Mucosa of rectum (tissue), 2 donors: ENCODE results near the gene C1RL.
A peak's percentile ranks its signal among the peaks of the same experiment; 100 is the strongest.

Experiments
- H3K27ac ChIP-seq, 2 donors: one replicate each; pipeline ENCODE4 v1.7.0; 2013; ENCODE audit warnings: inconsistent platforms in 2 of 2, low read depth in 2 of 2, low read length in 2 of 2
- H3K27me3 ChIP-seq, 2 donors: one replicate each; pipeline ENCODE4 v1.7.0; 2013; ENCODE audit warnings: low read length in 2 of 2; ENCODE audit not compliant: control insufficient read depth in 2 of 2, insufficient read depth in 2 of 2
- H3K36me3 ChIP-seq, 2 donors: one replicate each; pipeline ENCODE4 v1.7.0; 2013; ENCODE audit warnings: low read length in 2 of 2; ENCODE audit not compliant: control insufficient read depth in 2 of 2, insufficient read depth in 2 of 2
- H3K4me1 ChIP-seq, 2 donors: one replicate each; pipeline ENCODE4 v1.7.0; 2013; ENCODE audit warnings: low read length in 2 of 2, mild to moderate bottlenecking in 1 of 2; ENCODE audit not compliant: control insufficient read depth in 2 of 2, insufficient read depth in 2 of 2
- H3K4me3 ChIP-seq, 2 donors: one replicate each; pipeline ENCODE4 v1.7.0; 2013; ENCODE audit warnings: low read length in 2 of 2
- H3K9ac ChIP-seq, 2 donors: one replicate each; pipeline ENCODE4 v1.7.0; 2013; ENCODE audit warnings: low read length in 2 of 2, low read depth in 1 of 2, mild to moderate bottlenecking in 1 of 2
- H3K9me3 ChIP-seq, 2 donors: one replicate each; pipeline ENCODE4 v1.7.0; 2013; ENCODE audit warnings: low read length in 2 of 2; ENCODE audit not compliant: control insufficient read depth in 2 of 2
- donor health status: healthy.
- donor health status: Normal muscosa, but diverticular disease.

Gene C1RL

GRCh38 chr12:7081037-7081436, 28.0 kb downstream of the C1RL start:
- H3K27ac ChIP-seq: no peak overlapping the region
- H3K9ac ChIP-seq: no peak overlapping the region
- no peaks in the 10 kb centered on the region for H3K27me3 ChIP-seq
- peaks cover 3 to 4% of the 10 kb centered on the region in 2 donors for H3K36me3 ChIP-seq
- H3K4me3 ChIP-seq: no peak overlapping the region
- no peaks in the 10 kb centered on the region for H3K9me3 ChIP-seq
- H3K4me1 ChIP-seq: no peaks in the 10 kb centered on the region

GRCh38 chr12:7079826-7080125, 29.2 kb downstream of the C1RL start:
- peaks cover 3% of the 10 kb centered on the region in 2 donors for H3K36me3 ChIP-seq
- H3K27me3 ChIP-seq: no peaks in the 10 kb centered on the region
- peak overlapping the region in 1 of 2 donors; percentile 66 for H3K27ac ChIP-seq
- no peak overlapping the region for H3K4me3 ChIP-seq
- H3K4me1 ChIP-seq: no peaks in the 10 kb centered on the region
- no peaks in the 10 kb centered on the region for H3K9me3 ChIP-seq
- H3K9ac ChIP-seq: no peak overlapping the region

DNA sequence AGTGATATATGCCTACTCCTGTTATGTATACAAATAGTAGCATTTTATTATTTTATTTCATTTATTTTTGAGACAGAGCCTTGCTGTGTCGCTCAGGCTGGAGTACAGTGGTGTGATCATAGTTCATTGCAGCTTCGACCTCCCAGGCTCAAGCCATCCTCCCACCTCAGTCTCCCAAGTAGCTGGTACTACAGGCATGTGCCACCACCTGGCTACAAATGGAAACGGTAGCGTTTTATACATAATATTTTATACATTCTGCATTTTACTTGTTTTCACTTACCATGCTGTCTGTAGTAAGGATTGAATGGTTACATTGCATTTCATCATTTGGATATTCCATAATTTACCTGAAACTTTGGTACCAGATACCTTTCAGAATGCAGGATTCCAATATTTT, 30.9 kb downstream of the C1RL start:
- H3K27ac ChIP-seq: no peak overlapping the region
- H3K27me3 ChIP-seq: no peaks in the 10 kb centered on the region
- no peaks in the 10 kb centered on the region for H3K4me1 ChIP-seq
- no peak overlapping the region for H3K9ac ChIP-seq
- H3K4me3 ChIP-seq: no peak overlapping the region
- peaks cover 0 to 3% of the 10 kb centered on the region in 2 donors for H3K36me3 ChIP-seq
- H3K9me3 ChIP-seq: no peaks in the 10 kb centered on the region

GRCh38 chr12:7076493-7076892, 32.5 kb downstream of the C1RL start:
- Histone ChIP-seq H3K4me3 (no peak overlapping the region), H3K27ac (no peak overlapping the region), H3K27me3 (peaks cover 0 to 5% of the 10 kb centered on the region in 2 donors), H3K36me3 (peaks cover 0 to 3% of the 10 kb centered on the region in 2 donors), H3K9me3 (no peaks in the 10 kb centered on the region), H3K9ac (no peak overlapping the region), H3K4me1 (no peaks in the 10 kb centered on the region)

DNA sequence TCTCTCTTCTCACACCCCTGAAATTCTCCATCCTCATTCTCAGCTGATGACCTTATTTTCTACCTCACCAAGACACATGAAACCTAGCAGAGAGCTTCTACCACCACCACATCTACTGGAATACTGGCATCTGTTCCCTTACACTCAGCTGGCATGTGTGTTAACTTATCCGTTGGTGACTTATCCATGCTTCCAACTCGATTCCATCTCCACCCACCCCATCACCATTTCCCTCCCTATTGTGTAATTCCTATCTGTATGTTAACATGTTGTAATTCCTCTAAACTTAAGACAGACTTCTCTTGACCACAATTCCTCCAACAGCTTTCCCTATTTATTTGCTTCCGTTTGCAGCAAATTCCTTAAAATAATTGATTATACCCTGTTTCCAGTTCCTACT, 33.1 kb downstream of the C1RL start:
- Histone ChIP-seq H3K9ac (no peak overlapping the region), H3K4me3 (no peak overlapping the region), H3K36me3 (peaks cover 0 to 3% of the 10 kb centered on the region in 2 donors), H3K9me3 (no peaks in the 10 kb centered on the region), H3K27ac (no peak overlapping the region), H3K27me3 (peaks cover 0 to 5% of the 10 kb centered on the region in 2 donors), H3K4me1 (no peaks in the 10 kb centered on the region)

GRCh38 chr12:7075518-7075917, 33.5 kb downstream of the C1RL start:
- Histone ChIP-seq H3K36me3 (no peaks in the 10 kb centered on the region), H3K4me1 (no peaks in the 10 kb centered on the region), H3K27ac (no peak overlapping the region), H3K27me3 (peaks cover 0 to 5% of the 10 kb centered on the region in 2 donors), H3K4me3 (no peak overlapping the region), H3K9me3 (no peaks in the 10 kb centered on the region), H3K9ac (no peak overlapping the region)

- no peaks in the 10 kb centered on the region for H3K4me1 ChIP-seq
- H3K27ac ChIP-seq: no peak overlapping the region
- no peak overlapping the region for H3K9ac ChIP-seq
- no peaks in the 10 kb centered on the region for H3K9me3 ChIP-seq
- no peak overlapping the region for H3K4me3 ChIP-seq
- no peaks in the 10 kb centered on the region for H3K36me3 ChIP-seq
- H3K27me3 ChIP-seq: peaks cover 0 to 5% of the 10 kb centered on the region in 2 donors
Measured at GRCh38 chr12:7073946-7074345, 35.1 kb downstream of the C1RL start.

- no peaks in the 10 kb centered on the region for H3K4me1 ChIP-seq
- no peak overlapping the region for H3K4me3 ChIP-seq
- no peaks in the 10 kb centered on the region for H3K36me3 ChIP-seq
- H3K27ac ChIP-seq: no peak overlapping the region
- H3K9me3 ChIP-seq: no peaks in the 10 kb centered on the region
- H3K27me3 ChIP-seq: peaks cover 0 to 5% of the 10 kb centered on the region in 2 donors
- H3K9ac ChIP-seq: no peak overlapping the region
Measured at GRCh38 chr12:7072554-7072953, 36.5 kb downstream of the C1RL start.

- no peaks in the 10 kb centered on the region for H3K9me3 ChIP-seq
- H3K4me3 ChIP-seq: no peak overlapping the region
- no peak overlapping the region for H3K27ac ChIP-seq
- H3K4me1 ChIP-seq: no peaks in the 10 kb centered on the region
- no peaks in the 10 kb centered on the region for H3K36me3 ChIP-seq
- peaks cover 0 to 5% of the 10 kb centered on the region in 2 donors for H3K27me3 ChIP-seq
- no peak overlapping the region for H3K9ac ChIP-seq
Measured at GRCh38 chr12:7072035-7072434, 37.0 kb downstream of the C1RL start.

GRCh38 chr12:7069386-7069785, 39.6 kb downstream of the C1RL start:
- Histone ChIP-seq H3K36me3 (no peaks in the 10 kb centered on the region), H3K4me3 (no peak overlapping the region), H3K4me1 (no peaks in the 10 kb centered on the region), H3K9ac (no peak overlapping the region), H3K27ac (no peak overlapping the region), H3K9me3 (no peaks in the 10 kb centered on the region), H3K27me3 (peaks cover 0 to 5% of the 10 kb centered on the region in 2 donors)

GRCh38 chr12:7068994-7069346, 40.0 kb downstream of the C1RL start:
- no peaks in the 10 kb centered on the region for H3K36me3 ChIP-seq
- no peak overlapping the region for H3K9ac ChIP-seq
- no peaks in the 10 kb centered on the region for H3K9me3 ChIP-seq
- peaks cover 0 to 5% of the 10 kb centered on the region in 2 donors for H3K27me3 ChIP-seq
- H3K4me1 ChIP-seq: peaks cover 0 to 2% of the 10 kb centered on the region in 2 donors
- H3K27ac ChIP-seq: no peak overlapping the region
- H3K4me3 ChIP-seq: no peak overlapping the region
